ENCODE data around the gene ADRB1.

Gene ADRB1

DNA sequence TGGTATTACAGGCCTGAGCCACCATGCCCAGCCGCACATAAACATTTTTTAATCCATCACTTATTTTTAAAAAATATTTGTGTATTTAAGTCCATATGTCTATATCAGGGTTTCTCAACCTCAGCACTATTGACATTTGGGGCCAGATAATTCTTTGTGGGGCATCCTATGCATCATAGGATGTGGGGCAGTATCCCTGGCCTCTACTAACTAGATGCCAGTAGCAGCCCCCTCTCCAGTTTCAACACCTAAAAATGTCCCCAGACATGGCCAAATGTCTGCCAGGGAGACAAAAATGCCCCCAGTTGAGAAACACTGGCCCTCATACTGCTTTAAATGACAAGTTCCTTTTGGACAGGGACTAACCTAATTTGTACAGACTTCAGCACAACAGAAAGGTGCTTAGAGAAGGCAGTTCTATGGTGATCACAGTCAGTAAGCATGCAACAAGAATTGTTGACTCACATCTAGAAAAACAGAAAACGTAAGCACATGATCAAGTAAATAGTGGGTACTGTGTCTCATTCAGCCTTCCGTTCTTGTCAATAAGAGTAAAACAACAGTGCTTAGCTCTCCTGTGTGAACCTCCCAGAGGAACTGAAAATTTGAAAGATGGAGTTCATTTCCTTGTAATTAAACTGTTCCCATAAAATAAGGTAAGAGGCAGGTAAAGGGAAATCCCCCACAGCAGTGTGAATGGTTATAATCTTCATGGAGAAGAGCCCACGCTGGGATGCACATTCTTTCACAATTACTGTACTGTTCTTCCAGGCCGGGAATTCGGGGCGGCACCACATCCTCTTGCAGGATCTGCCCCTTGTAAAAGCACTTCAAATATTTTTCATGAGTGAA lies 17.3 kb upstream of the ADRB1 start:
- no peak for DNase-seq (ENCODE audit: low read depth in 2 of 2)

- DNase-seq (ENCODE audit: low read depth in 2 of 2) = no peak
Measured at GRCh38 chr10:114027041-114027394, 16.6 kb upstream of the ADRB1 start.

DNA sequence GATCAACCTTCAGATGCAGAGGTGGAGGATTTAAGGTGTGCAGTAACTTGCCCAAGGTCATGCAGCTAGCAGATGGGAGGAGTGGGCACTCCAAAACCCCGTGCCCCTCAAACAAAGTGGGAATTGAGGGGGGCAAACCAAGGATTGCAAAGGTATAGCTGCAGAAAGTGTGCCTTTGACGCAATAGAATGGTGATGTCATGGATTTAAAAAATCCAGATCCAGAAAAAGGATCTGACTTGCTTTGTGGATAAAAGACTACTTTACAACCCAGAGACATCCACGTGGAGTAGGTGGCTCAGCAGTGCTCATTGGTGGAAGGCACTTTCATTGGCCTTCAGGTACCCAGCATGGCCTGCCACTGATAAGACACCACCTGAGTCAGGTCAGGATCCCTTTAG lies 15.7 kb upstream of the ADRB1 start:
- DNase-seq (ENCODE audit: low read depth in 2 of 2) = no peak

- DNase-seq (ENCODE audit: low read depth in 2 of 2) = no peak
Measured at GRCh38 chr10:114028425-114028824, 15.2 kb upstream of the ADRB1 start.

DNA sequence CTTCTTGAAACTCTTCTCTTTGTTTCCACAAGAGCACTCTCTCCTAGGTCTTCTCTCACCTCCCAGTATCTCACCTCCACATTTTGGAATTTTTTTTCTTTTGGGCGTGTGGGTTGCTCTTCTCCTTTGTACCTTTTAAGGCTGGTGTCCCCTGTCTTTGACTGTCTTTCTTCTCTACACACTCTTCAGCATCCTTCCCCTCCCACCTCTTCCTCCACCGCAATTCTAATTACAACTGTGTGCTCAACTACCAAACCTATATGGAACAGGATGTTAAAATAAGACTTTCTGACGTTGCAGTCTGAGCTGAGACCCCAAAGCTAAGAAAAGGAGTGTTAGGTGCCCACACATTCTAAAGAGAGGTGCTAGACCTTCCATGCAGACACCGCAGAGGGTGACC lies 14.0 kb upstream of the ADRB1 start:
- DNase-seq (ENCODE audit: low read depth in 2 of 2) = no peak

- DNase-seq (ENCODE audit: low read depth in 2 of 2) = no peak
Measured at GRCh38 chr10:114030140-114030539, 13.5 kb upstream of the ADRB1 start.

DNA sequence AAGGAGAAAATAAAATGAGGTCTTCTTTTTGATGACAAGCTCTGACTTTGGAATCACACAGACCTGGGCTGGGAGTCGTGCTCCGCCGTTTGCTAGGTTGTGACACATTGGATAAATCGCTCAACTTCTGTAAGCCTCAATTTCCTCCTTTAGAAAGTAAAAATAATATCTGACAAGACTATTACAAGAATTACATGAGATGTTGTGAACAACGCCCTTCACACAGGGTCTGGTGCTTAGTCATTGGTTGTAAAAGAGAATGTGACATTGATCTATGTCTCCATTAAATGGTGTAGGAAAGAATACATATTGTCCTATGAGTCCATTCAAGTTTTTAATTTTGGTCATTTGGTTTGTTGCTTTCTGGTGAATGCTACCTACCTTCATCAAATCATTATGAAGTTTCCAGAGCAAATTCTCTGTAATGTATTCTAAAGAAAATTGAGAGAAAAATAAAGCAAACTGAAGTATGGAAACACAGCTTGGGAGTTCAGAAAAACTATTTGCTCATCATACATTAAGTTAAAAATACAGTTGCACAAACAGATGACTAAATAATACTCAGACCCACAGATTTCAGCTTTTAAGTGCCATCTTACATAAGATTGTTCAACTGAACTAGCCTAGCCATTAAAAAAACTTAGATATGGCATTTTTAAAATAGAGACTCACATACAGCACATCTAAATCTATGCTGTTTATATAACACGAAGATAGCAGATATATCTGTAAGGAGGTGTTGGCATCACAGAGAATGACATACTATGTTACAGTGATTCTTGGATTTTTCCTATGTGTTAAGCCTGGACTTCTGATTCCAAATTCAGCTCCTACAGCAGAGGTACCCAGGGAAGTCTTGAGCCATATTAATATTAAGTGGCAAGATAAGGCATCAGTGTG lies 12.3 kb upstream of the ADRB1 start:
- DNase-seq (ENCODE audit: low read depth in 2 of 2) = no peak

DNA sequence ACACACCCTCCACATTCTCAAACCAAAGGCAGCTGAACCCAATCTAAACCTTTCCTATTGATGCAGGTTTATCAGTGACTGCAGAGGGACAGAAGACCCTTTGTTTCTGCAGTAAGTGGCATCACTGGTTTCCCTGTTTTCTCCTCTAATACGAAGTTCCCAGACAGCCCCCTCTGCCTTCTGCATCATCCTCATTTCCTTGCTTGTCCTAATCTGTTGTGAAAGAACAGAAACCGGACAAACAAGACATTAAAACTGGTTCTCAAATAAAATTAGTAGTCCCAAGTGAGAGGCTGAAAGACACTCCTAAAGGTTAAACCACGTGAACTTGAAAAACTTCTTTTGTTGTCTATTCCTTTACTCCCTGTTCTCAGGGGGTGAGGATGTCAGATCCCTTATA lies 10.1 kb upstream of the ADRB1 start:
- no peak for DNase-seq (ENCODE audit: low read depth in 2 of 2)

- no peak for DNase-seq (ENCODE audit: low read depth in 2 of 2)
Measured at GRCh38 chr10:114034923-114035645, 8.6 kb upstream of the ADRB1 start.

- DNase-seq (ENCODE audit: low read depth in 2 of 2) = no peak
Measured at GRCh38 chr10:114035791-114036190, 7.9 kb upstream of the ADRB1 start.

- no peak for DNase-seq (ENCODE audit: low read depth in 2 of 2)
Measured at GRCh38 chr10:114038819-114039218, 4.8 kb upstream of the ADRB1 start.

DNA sequence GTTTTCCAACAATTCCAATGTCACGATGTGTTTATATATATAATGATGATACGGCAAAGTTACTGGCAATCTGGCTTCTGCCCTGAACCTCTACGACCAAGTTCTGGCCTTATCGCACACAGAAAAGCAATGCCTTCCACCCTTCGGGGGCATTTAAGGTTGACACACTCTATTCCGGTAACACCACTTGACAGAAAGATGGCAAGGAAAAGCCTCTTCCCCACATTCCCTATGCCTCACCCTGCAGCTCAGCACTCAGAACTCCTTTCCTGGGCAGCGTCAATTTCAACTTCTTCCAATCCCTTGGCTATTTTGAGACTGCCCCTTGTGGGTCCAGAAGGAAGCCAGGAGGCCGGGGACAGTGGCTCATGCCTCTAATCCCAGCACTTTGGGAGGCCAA lies 2.5 kb upstream of the ADRB1 start:
- DNase-seq (ENCODE audit: low read depth in 2 of 2) = no peak

DNA sequence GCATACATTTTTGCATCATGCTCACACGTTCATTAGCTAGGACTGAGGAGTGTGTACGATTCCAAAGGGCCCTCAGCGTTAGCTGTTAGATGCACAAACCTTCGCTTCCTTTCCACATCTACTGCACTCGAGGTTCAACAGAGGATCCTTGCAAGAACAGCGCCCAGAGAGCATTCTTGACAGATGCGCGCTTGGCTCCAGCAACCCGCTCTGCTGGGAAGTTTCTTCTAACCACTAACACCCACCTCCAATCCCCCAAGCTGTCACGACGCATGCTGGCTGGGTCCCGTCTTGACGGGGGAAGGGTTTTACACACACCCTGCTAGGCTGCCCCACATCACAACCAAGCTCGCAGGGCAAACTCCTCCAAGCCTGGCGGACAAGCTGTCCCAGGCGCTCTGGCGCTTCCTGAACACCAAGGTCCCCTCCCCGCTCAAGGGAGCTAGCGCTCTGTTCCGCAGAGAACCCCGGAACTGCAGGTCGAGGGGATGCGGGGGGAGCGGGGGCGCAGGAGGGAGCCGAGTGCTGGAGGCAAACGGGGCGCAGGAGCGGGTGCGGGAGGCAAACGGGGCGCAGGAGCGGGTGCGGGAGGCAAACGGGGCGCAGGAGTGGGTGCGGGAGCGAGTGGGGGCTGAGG lies 653 bp upstream of the ADRB1 start:
- no peak for DNase-seq (ENCODE audit: low read depth in 2 of 2)

- no peak for DNase-seq (ENCODE audit: low read depth in 2 of 2)
Measured at GRCh38 chr10:114044247-114045135, 825 bp downstream of the ADRB1 start.

DNA sequence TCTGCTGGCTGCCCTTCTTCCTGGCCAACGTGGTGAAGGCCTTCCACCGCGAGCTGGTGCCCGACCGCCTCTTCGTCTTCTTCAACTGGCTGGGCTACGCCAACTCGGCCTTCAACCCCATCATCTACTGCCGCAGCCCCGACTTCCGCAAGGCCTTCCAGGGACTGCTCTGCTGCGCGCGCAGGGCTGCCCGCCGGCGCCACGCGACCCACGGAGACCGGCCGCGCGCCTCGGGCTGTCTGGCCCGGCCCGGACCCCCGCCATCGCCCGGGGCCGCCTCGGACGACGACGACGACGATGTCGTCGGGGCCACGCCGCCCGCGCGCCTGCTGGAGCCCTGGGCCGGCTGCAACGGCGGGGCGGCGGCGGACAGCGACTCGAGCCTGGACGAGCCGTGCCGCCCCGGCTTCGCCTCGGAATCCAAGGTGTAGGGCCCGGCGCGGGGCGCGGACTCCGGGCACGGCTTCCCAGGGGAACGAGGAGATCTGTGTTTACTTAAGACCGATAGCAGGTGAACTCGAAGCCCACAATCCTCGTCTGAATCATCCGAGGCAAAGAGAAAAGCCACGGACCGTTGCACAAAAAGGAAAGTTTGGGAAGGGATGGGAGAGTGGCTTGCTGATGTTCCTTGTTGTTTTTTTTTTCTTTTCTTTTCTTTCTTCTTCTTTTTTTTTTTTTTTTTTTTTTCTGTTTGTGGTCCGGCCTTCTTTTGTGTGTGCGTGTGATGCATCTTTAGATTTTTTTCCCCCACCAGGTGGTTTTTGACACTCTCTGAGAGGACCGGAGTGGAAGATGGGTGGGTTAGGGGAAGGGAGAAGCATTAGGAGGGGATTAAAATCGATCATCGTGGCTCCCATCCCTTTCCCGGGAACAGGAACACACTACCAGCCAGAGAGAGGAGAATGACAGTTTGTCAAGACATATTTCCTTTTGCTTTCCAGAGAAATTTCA lies 1.7 kb downstream of the ADRB1 start:
- no peak for DNase-seq (ENCODE audit: low read depth in 2 of 2)

DNA sequence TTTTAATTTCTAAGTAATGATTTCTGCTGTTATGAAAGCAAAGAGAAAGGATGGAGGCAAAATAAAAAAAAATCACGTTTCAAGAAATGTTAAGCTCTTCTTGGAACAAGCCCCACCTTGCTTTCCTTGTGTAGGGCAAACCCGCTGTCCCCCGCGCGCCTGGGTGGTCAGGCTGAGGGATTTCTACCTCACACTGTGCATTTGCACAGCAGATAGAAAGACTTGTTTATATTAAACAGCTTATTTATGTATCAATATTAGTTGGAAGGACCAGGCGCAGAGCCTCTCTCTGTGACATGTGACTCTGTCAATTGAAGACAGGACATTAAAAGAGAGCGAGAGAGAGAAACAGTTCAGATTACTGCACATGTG lies 2.4 kb downstream of the ADRB1 start:
- no peak for DNase-seq (ENCODE audit: low read depth in 2 of 2)

- no peak for DNase-seq (ENCODE audit: low read depth in 2 of 2)
Measured at GRCh38 chr10:114048472-114048871, 4.8 kb downstream of the ADRB1 start.

GRCh38 chr10:114051714-114052113 lies 8.0 kb downstream of the ADRB1 start:
- DNase-seq (ENCODE audit: low read depth in 2 of 2) = no peak

DNA sequence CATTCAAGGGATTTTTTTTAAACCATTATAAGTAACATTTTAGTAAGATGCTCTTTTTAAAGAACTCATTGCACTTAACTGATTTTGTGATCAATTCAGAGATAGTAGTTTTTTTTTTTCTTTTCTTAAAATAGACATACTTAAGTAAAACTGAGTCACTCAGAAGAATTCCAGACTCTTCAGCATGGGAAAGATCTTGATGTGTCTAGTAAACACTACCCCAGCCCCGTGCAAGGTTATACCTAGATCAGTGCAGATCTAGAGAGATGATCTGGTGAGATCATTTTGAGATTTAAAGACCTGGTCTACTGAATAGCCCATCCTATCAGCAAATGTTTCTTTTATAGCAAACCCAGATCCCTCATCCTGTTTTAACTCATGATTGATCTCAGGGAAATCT lies 8.6 kb downstream of the ADRB1 start:
- no peak for DNase-seq (ENCODE audit: low read depth in 2 of 2)

DNA sequence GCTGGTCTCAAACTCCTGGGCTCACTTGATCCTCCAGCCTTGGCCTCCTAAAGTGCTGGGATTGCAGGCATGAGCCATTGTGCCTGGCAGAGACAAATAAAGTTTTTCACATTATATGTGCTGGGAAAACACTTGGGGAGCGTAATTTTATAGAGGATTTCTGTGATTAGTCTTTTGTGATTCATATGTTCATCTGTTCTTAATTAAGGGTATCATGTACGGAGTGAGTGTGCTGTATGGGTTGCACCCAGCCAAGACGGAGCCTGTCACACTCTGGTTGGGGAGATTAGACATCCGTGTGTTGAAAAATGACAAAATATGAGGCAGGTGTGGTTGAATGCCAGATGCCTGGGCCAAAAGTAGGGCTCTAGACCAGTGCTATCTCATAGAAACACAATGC lies 10.3 kb downstream of the ADRB1 start:
- no peak for DNase-seq (ENCODE audit: low read depth in 2 of 2)

All from stimulated activated CD8-positive, alpha-beta memory T cell treated with anti-CD3 and anti-CD28 coated beads, Interleukin-7, amount 100 ng/mL, for 4 hours (primary cell).